Left lung (tissue), 10 donors: ENCODE measurements around the gene UBAP2L. TPM values are rescaled to one million over a fixed set of nuclear protein-coding genes. Genes with fewer than 3 reads are reported as not detected.
A peak's percentile ranks its signal among the peaks of the same experiment; 100 is the strongest.
"Not testable (repeated sequence)": the region's sequence is repeated elsewhere in the genome, so short reads cannot be mapped to it uniquely, and the experiment has no call there.

Experiments used
- ATAC-seq: fragments of 200-7000 bp; cut with Tn5 transposase; one replicate; pipeline ENCODE4 v1.9.1; 2020; ENCODE audit warnings: moderate library complexity
- DNase-seq, 4 donors: peaks; one replicate each; pipeline ENCODE4 v3.0.0-alpha.2; 2013 to 2020
- H3K27ac ChIP-seq, 2 donors: fragments of 200-600 bp; sonication (generic) in 1 of 2; one replicate each; pipeline versions ENCODE4 v1.5.0 to v1.8.0; 2020 to 2021
- H3K27me3 ChIP-seq, 2 donors: fragments of 200-600 bp; sonication (generic) in 1 of 2; one replicate each; pipeline versions ENCODE4 v1.5.0 to v1.8.0; 2020 to 2021
- H3K36me3 ChIP-seq, 2 donors: fragments of 200-600 bp; sonication (generic) in 1 of 2; one replicate each; pipeline versions ENCODE4 v1.5.0 to v1.8.0; 2020 to 2021
- H3K4me1 ChIP-seq, 2 donors: fragments of 200-600 bp; one replicate each; pipeline ENCODE4 v1.8.0; 2021
- H3K4me3 ChIP-seq, 2 donors: fragments of 200-600 bp; sonication (generic) in 1 of 2; one replicate each; pipeline versions ENCODE4 v1.5.0 to v1.8.0; 2020 to 2021; ENCODE audit warnings: mild to moderate bottlenecking in 1 of 2
- H3K9me3 ChIP-seq, 2 donors: fragments of 200-600 bp; sonication (generic) in 1 of 2; one replicate each; pipeline versions ENCODE4 v1.5.0 to v1.8.0; 2020 to 2021
- intact Hi-C, 2 donors: fragments of 100-400 bp; cut with DNase I; formaldehyde crosslinking; loops; one replicate each; pipeline versions ENCODE4 v1.11.2 to v1.14.2; 2022
- polyA plus RNA-seq, 6 donors: library from polyadenylated mRNA; unstranded; fragments of 120-200 nt; gene quantifications; one replicate each; pipeline ENCODE4 v1.2.1, GENCODE V29; 2013; ENCODE audit not compliant: insufficient read length in 6 of 6
- total RNA-seq, 2 donors: library from RNA; stranded (reverse); fragmentation: NEBNext Ultra II Directional; extraction: Animal tissue kit (Norgen Biotek cat#: 25700); gene quantifications; one replicate each; pipeline ENCODE4 v1.2.1, GENCODE V29; 2021
- TF ChIP-seq, protein P1 (sequence below), 2 donors: fragments of 200-600 bp; sonication (generic) in 1 of 2; IDR thresholded peaks; one replicate each; pipeline versions ENCODE4 v1.5.0 to v1.8.0; 2021; ENCODE audit warnings: antibody characterized with exemption in 2 of 2
- donor health status: DM: no; HTN: yes; CAD: no.
- donor health status: DM: no; HTN: no; CAD: no.

Gene UBAP2L
- total and polyA plus RNA-seq, 8 donors: 131 to 201 (median 174) TPM

DNA sequence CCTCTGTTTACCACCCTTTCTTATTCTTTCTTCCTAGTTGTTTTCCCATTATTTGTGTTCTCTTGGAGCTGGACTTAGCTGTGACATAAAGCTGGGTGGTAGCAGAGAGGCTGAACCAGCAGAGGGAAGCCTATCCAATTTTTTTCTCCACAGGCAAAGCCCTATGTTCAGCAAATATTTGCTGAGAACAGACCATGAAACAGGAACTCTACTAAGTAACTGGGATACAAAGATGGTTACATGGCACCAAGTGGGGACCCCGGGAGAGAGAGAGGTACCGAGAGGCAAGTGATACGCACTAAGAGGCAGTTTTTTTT is 21.2 kb upstream of the UBAP2L start:
- H3K27me3 ChIP-seq: no peaks in the 10 kb centered on the region
- peaks cover 0 to under 1% of the 10 kb centered on the region in 2 donors for H3K36me3 ChIP-seq
- peaks cover 6 to 7% of the 10 kb centered on the region in 2 donors for H3K4me1 ChIP-seq
- no peak overlapping the region for H3K4me3 ChIP-seq
- intact Hi-C loops: no loop called here
- DNase-seq (peak in 1 of 4 donors; percentile 30), ATAC-seq (peak; percentile 21)
- no peaks in the 10 kb centered on the region for H3K9me3 ChIP-seq
- H3K27ac ChIP-seq: peak overlapping the region in 1 of 2 donors; percentile 10
- TF ChIP-seq, protein P1, sequence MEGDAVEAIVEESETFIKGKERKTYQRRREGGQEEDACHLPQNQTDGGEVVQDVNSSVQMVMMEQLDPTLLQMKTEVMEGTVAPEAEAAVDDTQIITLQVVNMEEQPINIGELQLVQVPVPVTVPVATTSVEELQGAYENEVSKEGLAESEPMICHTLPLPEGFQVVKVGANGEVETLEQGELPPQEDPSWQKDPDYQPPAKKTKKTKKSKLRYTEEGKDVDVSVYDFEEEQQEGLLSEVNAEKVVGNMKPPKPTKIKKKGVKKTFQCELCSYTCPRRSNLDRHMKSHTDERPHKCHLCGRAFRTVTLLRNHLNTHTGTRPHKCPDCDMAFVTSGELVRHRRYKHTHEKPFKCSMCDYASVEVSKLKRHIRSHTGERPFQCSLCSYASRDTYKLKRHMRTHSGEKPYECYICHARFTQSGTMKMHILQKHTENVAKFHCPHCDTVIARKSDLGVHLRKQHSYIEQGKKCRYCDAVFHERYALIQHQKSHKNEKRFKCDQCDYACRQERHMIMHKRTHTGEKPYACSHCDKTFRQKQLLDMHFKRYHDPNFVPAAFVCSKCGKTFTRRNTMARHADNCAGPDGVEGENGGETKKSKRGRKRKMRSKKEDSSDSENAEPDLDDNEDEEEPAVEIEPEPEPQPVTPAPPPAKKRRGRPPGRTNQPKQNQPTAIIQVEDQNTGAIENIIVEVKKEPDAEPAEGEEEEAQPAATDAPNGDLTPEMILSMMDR (IDR thresholded peaks at IDR 0.05): no peak

DNA sequence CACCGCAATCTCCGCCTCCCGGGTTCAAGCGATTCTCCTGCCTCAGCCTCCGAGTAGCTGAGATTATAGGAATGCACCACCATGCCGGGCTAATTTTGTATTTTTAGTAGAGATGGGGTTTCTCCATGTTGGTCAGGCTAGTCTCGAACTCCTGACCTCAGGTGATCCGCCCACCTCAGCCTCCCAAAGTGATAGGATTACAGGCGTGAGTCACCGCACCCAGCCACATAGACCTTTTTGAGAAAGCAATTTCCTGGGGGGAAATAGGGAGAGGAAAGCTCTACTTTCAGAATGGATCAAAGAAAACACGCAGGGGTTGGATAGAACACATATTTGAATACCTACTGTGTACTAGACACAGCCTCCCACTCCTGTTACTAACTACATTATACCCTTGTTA is 15.0 kb upstream of the UBAP2L start:
- peaks cover 3 to 63% of the 10 kb centered on the region in 2 donors for H3K36me3 ChIP-seq
- H3K27me3 ChIP-seq, H3K9me3 ChIP-seq, DNase-seq, ATAC-seq, H3K4me3 ChIP-seq, H3K4me1 ChIP-seq, H3K27ac ChIP-seq, intact Hi-C loops: not testable (repeated sequence)

DNA sequence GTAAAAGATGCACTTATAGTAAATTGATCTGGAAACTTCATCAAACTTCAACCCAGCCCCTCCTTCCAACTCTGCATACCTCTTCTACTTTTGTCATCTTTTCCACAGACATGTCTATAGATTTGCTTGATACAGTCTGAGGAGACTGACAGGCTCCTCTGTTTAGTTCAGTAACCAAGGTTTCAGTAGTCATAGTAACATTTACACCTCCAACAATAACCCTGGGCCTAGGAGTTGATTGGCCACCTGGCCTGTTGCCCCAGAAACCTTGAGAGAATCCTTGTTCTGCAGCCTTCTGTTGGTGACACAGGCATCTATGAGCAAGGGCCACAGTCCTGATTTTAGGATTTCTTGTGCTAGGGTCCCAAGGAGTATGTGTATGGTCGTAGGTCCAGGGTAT is 14.6 kb upstream of the UBAP2L start, which contains the start of gene CFAP141:
Gene CFAP141, minus strand, starts transcription at position 138 of the 400 bp plus-strand sequence. Its CDS starts 26 bp downstream, at position 112.
- H3K4me1 ChIP-seq: no peaks in the 10 kb centered on the region
- no peak within 1 kb of the TSS for H3K4me3 ChIP-seq
- intact Hi-C loops: no loop called here
- no peaks in the 10 kb centered on the region for H3K9me3 ChIP-seq
- H3K27ac ChIP-seq: no peak within 1 kb of the TSS
- ATAC-seq (no peak), DNase-seq (peak in 1 of 4 donors; percentile 19)
- TF ChIP-seq, protein P1 (IDR thresholded peaks at IDR 0.05): no peak
- H3K36me3 ChIP-seq: peaks cover 3 to 67% of the 10 kb centered on the region in 2 donors
- H3K27me3 ChIP-seq: no peaks in the 10 kb centered on the region

DNA sequence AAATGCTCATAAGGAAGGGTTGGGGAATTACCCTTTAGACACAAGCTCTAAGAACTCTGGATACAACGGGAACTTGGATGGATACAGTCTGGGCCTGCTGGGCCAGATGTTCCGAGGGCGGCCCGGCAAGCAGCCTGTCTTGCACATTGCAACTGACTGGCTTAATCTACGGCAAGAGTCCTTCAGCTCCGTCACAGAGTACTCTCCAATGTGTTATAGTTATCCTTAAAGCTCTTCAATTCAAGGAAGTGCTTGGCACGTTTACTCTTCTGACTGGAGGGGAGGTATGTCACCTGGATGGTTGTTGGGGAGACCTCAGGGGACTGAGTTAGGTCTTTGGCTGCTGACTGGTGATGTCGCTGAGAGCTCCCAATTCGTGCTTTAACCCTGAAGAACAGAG is 13.5 kb upstream of the UBAP2L start:
- Histone ChIP-seq H3K27me3 (no peaks in the 10 kb centered on the region), H3K4me3 (no peak overlapping the region), H3K4me1 (no peaks in the 10 kb centered on the region), H3K9me3 (no peaks in the 10 kb centered on the region), H3K36me3 (peaks cover 3 to 78% of the 10 kb centered on the region in 2 donors), H3K27ac (no peak overlapping the region)
- intact Hi-C loops: no loop called here
- no peak for DNase-seq
- peak; percentile 90 for ATAC-seq
- TF ChIP-seq, protein P1 (IDR thresholded peaks at IDR 0.05): no peak

DNA sequence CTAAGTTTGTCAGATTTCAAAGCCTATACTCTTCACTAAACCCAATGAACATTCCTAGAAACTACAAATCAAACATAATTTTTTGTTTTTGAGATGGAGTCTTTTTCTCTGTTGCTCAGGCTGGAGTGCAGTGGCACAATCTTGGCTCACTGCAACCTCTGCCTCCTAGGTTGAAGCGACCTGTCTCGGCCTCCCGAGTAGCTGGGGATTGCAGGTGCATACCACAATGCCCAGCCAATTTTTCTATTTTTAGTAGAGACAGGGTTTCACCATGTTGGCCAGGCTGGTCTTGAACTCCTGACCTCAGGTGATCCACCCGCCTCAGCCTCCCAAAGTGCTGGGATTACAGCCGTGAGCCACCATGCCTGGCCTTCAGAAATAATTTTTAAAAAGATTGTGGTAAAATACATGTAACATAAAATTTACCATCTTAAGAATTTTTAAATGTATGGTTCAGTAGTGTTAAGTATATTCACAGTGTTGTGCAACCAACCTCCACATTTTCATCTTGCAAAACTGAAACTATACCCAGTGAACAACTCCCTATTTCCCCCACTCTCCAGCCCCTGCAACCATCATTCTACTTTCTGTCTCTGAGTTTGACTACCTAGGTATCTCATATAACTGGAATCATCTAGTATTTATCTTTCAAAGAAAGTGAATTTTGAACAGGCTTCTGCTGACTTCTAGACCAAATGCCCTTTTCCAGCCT is 11.9 kb upstream of the UBAP2L start:
- TF ChIP-seq, protein P1 (IDR thresholded peaks at IDR 0.05): no peak
- H3K4me3 ChIP-seq: no peak overlapping the region
- peaks cover 3 to 93% of the 10 kb centered on the region in 2 donors for H3K36me3 ChIP-seq
- intact Hi-C loops: no loop called here
- H3K9me3 ChIP-seq: no peaks in the 10 kb centered on the region
- no peaks in the 10 kb centered on the region for H3K27me3 ChIP-seq
- DNase-seq (no peak), ATAC-seq (no peak)
- no peak overlapping the region for H3K27ac ChIP-seq
- no peaks in the 10 kb centered on the region for H3K4me1 ChIP-seq

- DNase-seq (no peak), ATAC-seq (no peak)
- Histone ChIP-seq H3K36me3 (peaks cover 3 to 93% of the 10 kb centered on the region in 2 donors), H3K27me3 (no peaks in the 10 kb centered on the region), H3K4me3 (no peak overlapping the region), H3K27ac (no peak overlapping the region), H3K4me1 (peaks cover 0 to 2% of the 10 kb centered on the region in 2 donors), H3K9me3 (no peaks in the 10 kb centered on the region)
- intact Hi-C loops: no loop called here
- TF ChIP-seq, protein P1 (IDR thresholded peaks at IDR 0.05): no peak
These were observed 8.7 kb upstream of the UBAP2L start for GRCh38 chr1:154212083-154212482.
